ENCODE data around the gene SMNDC1.

DNA sequence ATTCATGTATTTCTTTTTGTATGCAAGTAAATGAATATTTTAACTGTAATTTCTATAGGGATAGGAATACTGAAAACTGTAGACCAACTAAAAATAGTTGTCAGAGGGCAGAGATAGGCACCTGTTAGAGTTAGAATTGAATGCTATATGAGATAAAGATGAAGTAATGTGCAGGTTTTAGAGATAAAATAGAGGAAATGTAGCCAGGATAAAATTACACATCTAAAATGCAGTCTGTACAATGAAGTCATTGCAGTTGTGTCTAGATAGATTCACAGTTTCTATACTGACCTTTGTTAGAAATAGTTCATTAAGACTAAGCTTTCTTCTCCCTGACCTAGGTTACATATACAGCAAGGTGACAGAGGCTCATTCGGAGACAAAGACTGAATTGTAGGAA, 46.2 kb downstream of the SMNDC1 start:
- TF ChIP-seq, protein P1, sequence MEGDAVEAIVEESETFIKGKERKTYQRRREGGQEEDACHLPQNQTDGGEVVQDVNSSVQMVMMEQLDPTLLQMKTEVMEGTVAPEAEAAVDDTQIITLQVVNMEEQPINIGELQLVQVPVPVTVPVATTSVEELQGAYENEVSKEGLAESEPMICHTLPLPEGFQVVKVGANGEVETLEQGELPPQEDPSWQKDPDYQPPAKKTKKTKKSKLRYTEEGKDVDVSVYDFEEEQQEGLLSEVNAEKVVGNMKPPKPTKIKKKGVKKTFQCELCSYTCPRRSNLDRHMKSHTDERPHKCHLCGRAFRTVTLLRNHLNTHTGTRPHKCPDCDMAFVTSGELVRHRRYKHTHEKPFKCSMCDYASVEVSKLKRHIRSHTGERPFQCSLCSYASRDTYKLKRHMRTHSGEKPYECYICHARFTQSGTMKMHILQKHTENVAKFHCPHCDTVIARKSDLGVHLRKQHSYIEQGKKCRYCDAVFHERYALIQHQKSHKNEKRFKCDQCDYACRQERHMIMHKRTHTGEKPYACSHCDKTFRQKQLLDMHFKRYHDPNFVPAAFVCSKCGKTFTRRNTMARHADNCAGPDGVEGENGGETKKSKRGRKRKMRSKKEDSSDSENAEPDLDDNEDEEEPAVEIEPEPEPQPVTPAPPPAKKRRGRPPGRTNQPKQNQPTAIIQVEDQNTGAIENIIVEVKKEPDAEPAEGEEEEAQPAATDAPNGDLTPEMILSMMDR (IDR thresholded peaks at IDR 0.05; ENCODE audit: low read length), result no peak
- no peak for TF ChIP-seq EZH2 (optimal IDR thresholded peaks at IDR 0.05; ENCODE audit: low read depth, low read length)
- no peak for TF ChIP-seq EZH2phosphoT487 (IDR thresholded peaks at IDR 0.05; ENCODE audit: low read length)

Data from MM.1S (cell line).